Endothelial cell of umbilical vein (primary cell): ENCODE data around the gene NSL1. TPM values are rescaled to one million over a fixed set of nuclear protein-coding genes. Genes with fewer than 3 reads are reported as not detected.

Source experiments
- BruUV-seq: library from RNA; stranded (reverse); fragments of 400-500 nt; replicated peaks from 2 replicates; lab custom pipeline; 2021; lab: Mats Ljungman, UMichigan
- CTCF ChIA-PET: fragments of 300-600, 350-600 bp; sonication (Branson Sonifier 250); formaldehyde crosslinking; loops from one replicate; lab custom pipeline; 2021; ENCODE audit warnings: antibody characterized with exemption, inconsistent platforms; lab: Charles Lee
- POLR2A ChIA-PET: fragments of 300-600, 350-600 bp; sonication (Branson Sonifier 250); formaldehyde crosslinking; loops from one replicate; lab custom pipeline; 2021; ENCODE audit warnings: antibody characterized with exemption, inconsistent platforms; lab: Charles Lee
- DNase-seq: peaks from one replicate; pipeline ENCODE4 v3.0.0-alpha.2; 2011; ENCODE audit warnings: low read depth, low spot score
- FAIRE-seq: peaks from 2 replicates; lab custom pipeline; 2011; peaks lifted over from hg19 to GRCh38; lab: Jason Lieb, UNC
- H2AFZ ChIP-seq: 2 replicates; pipeline ENCODE4 v1.6.0; 2012; ENCODE audit warnings: low read depth, low read length, control low read depth, inconsistent platforms
- H3K27ac ChIP-seq: 2 replicates; pipeline ENCODE4 v1.5.1; 2011; ENCODE audit warnings: low read depth, mild to moderate bottlenecking, control low read depth, low read length, moderate library complexity; ENCODE audit not compliant: insufficient read depth
- H3K27me3 ChIP-seq, 2 experiments: 2 replicates each; pipeline versions ENCODE4 v1.6.0 to v1.6.1; 2011; ENCODE audit warnings: low read length in 2 of 2, mixed read lengths in 1 of 2; ENCODE audit not compliant: control insufficient read depth in 2 of 2, insufficient read depth in 2 of 2
- H3K36me3 ChIP-seq, 2 experiments: 2 replicates in 1 of 2; 3 replicates in 1 of 2; pipeline ENCODE4 v1.5.1; 2011; ENCODE audit warnings: low read length in 2 of 2, mild to moderate bottlenecking in 1 of 2, moderate library complexity in 1 of 2; ENCODE audit not compliant: control insufficient read depth in 2 of 2, insufficient read depth in 2 of 2; ENCODE audit errors: extremely low read depth in 1 of 2
- H3K4me1 ChIP-seq: 3 replicates; pipeline ENCODE4 v1.5.1; 2011; ENCODE audit warnings: mild to moderate bottlenecking, low read length; ENCODE audit not compliant: control insufficient read depth, insufficient read depth; ENCODE audit errors: extremely low read depth
- H3K4me2 ChIP-seq: 2 replicates; pipeline ENCODE4 v1.6.1; 2011; ENCODE audit warnings: low read length, control low read depth, mixed read lengths; ENCODE audit not compliant: insufficient read depth
- H3K4me3 ChIP-seq, 3 experiments: fragments of 200-600 bp in 1 of 3; sonication (generic), shearing (Covaris generic) in 1 of 3; replicated peaks in 1 of 3; 2 replicates each; pipeline ENCODE4 v1.5.1; 2011 to 2016; ENCODE audit warnings: control low read depth in 3 of 3, low read length in 3 of 3, mild to moderate bottlenecking in 2 of 3, inconsistent platforms in 1 of 3, low read depth in 1 of 3, moderate library complexity in 1 of 3; ENCODE audit not compliant: insufficient read depth in 1 of 3
- H3K79me2 ChIP-seq: 2 replicates; pipeline ENCODE4 v1.6.0; 2012; ENCODE audit warnings: low read length, inconsistent platforms; ENCODE audit not compliant: control insufficient read depth, insufficient read depth
- H3K9ac ChIP-seq: replicated peaks from 2 replicates; pipeline ENCODE3; 2011; ENCODE audit warnings: low read length, control low read depth; ENCODE audit not compliant: insufficient read depth; ENCODE audit errors: extremely low read depth
- H3K9me1 ChIP-seq: replicated peaks from 3 replicates; pipeline ENCODE4 v1.6.0; 2011; ENCODE audit warnings: mild to moderate bottlenecking, low read length; ENCODE audit not compliant: control insufficient read depth, insufficient read depth; ENCODE audit errors: extremely low read depth
- H3K9me3 ChIP-seq: replicated peaks from 2 replicates; pipeline ENCODE4 v1.5.1; 2012; ENCODE audit warnings: low read length, inconsistent platforms; ENCODE audit not compliant: control insufficient read depth, insufficient read depth
- H4K20me1 ChIP-seq: replicated peaks from 2 replicates; pipeline ENCODE3; 2011; ENCODE audit warnings: mild to moderate bottlenecking, low read length; ENCODE audit not compliant: control insufficient read depth, insufficient read depth; ENCODE audit errors: extremely low read depth
- CTCF ChIP-seq, 2 donors: IDR thresholded peaks; 1 replicate in 1 of 2; 2 replicates in 1 of 2; pipeline ENCODE4 v1.5.1; 2011; ENCODE audit warnings: low read length in 2 of 2, mild to moderate bottlenecking in 2 of 2, moderate library complexity in 2 of 2, control low read depth in 1 of 2, inconsistent platforms in 1 of 2, low read depth in 1 of 2; ENCODE audit not compliant: insufficient read depth in 1 of 2; ENCODE audit errors: extremely low read depth in 1 of 2
- GATA2 ChIP-seq: IDR thresholded peaks from 2 replicates; pipeline ENCODE4 v1.7.0; 2011; ENCODE audit warnings: low read depth, mild to moderate bottlenecking, moderate library complexity, mixed read lengths, low read length; ENCODE audit not compliant: insufficient read length, insufficient read depth
- MYC ChIP-seq: IDR thresholded peaks from one replicate; pipeline ENCODE4 v1.6.1; 2011; ENCODE audit warnings: mild to moderate bottlenecking, low read depth, low read length
- POLR2A ChIP-seq: IDR thresholded peaks from 2 replicates; pipeline ENCODE4 v1.6.1; 2012; ENCODE audit warnings: low read depth, mild to moderate bottlenecking, control low read depth, low read length
- POLR2AphosphoS5 ChIP-seq: IDR thresholded peaks from 2 replicates; pipeline ENCODE4 v1.6.1; 2012; ENCODE audit warnings: low read depth, mild to moderate bottlenecking, control low read depth, low read length, moderate library complexity; ENCODE audit not compliant: insufficient read depth
- dilution Hi-C: fragments of 300-500 bp; cut with MboI; formaldehyde crosslinking; loops from one replicate; pipeline ENCODE4 v1.15.0; 2019; ENCODE audit warnings: low sequenced_read_pairs; ENCODE audit not compliant: extremely low pct_ligation_motif_present
- intact Hi-C: fragments of 100-400 bp; cut with micrococcal nuclease; formaldehyde crosslinking; loops from one replicate; pipeline ENCODE4 v1.10.0; 2022
- polyA plus RNA-seq, 4 experiments: library from polyadenylated mRNA; depleted of rRNA in 3 of 4; stranded (reverse) in 3 of 4; unstranded in 1 of 4; fragments of >200 nt; gene quantifications; 2 replicates each; pipeline versions ENCODE4 v1.2.1 to v1.2.3, GENCODE V29; 2011 to 2012; ENCODE audit warnings: missing spikeins in 1 of 4
- total RNA-seq: library from RNA; stranded (reverse); gene quantifications from 2 replicates; pipeline ENCODE4 v1.2.3, GENCODE V29; 2021

The NSL1 gene
- total and polyA plus RNA-seq, 2 donors (not counting 3 experiments of a cell fraction or from before 2014, with no cell fraction given) = 15.5 to 30.2 TPM

GRCh38 chr1:212760126-212760823, 31.3 kb downstream of the NSL1 start:
- no peak overlapping the region for H3K4me2 ChIP-seq
- no peaks in the 10 kb centered on the region for H3K9me3 ChIP-seq
- dilution Hi-C loops (no loop called here), intact Hi-C loops (loop anchor here (1.0 kb wide), 1 partner anchor 283 kb away; no protein-coding TSS in a partner anchor)
- no TSS peak for BruUV-seq
- no peak overlapping the region for H3K27ac ChIP-seq
- no peak for FAIRE-seq
- H4K20me1 ChIP-seq = no peaks in the 10 kb centered on the region
- H3K9ac ChIP-seq = no peak overlapping the region
- no peak overlapping the region for H3K4me3 ChIP-seq
- no peaks in the 10 kb centered on the region for H3K4me1 ChIP-seq
- no peak for DNase-seq
- no peaks in the 10 kb centered on the region for H3K79me2 ChIP-seq
- CTCF ChIA-PET = interaction anchor here (1.0 to 2.5 kb wide), 3 partner anchors 9 to 95 kb away, joined by 3 to 9 read pairs (median 3); no protein-coding TSS in a partner anchor
- H3K27me3 ChIP-seq = no peaks in the 10 kb centered on the region
- TF ChIP-seq CTCF (IDR thresholded peaks at IDR 0.05; ENCODE audit: extremely low read depth in 1 of 2, insufficient read depth in 1 of 2, low read depth in 1 of 2, low read length in 2 of 2) (peak; percentile 39 to 58), POLR2A (no peak), MYC (no peak)
- POLR2A ChIA-PET = no interaction called here
- H2AFZ ChIP-seq = no peak overlapping the region
- no peaks in the 10 kb centered on the region for H3K9me1 ChIP-seq
- peaks cover 0 to 6% of the 10 kb centered on the region in 2 experiments for H3K36me3 ChIP-seq

GRCh38 chr1:212759683-212760082, 31.9 kb downstream of the NSL1 start:
- no peaks in the 10 kb centered on the region for H3K4me1 ChIP-seq
- H3K79me2 ChIP-seq = no peaks in the 10 kb centered on the region
- no peaks in the 10 kb centered on the region for H3K27me3 ChIP-seq
- H3K36me3 ChIP-seq = peaks cover 0 to 6% of the 10 kb centered on the region in 2 experiments
- no peak overlapping the region for H3K27ac ChIP-seq
- no peaks in the 10 kb centered on the region for H3K9me3 ChIP-seq
- H3K4me2 ChIP-seq = no peak overlapping the region
- no TSS peak for BruUV-seq
- FAIRE-seq = no peak
- H3K9ac ChIP-seq = no peak overlapping the region
- H4K20me1 ChIP-seq = no peaks in the 10 kb centered on the region
- H3K4me3 ChIP-seq = no peak overlapping the region
- CTCF ChIA-PET = interaction anchor here (1.0 to 2.5 kb wide), 3 partner anchors 10 to 94 kb away, joined by 3 to 9 read pairs (median 3); no protein-coding TSS in a partner anchor
- POLR2A ChIA-PET = no interaction called here
- H3K9me1 ChIP-seq = no peaks in the 10 kb centered on the region
- no peak for DNase-seq
- intact Hi-C loops = loop anchor here (1.0 kb wide), 1 partner anchor 282 kb away; no protein-coding TSS in a partner anchor
- TF ChIP-seq CTCF (IDR thresholded peaks at IDR 0.05; ENCODE audit: extremely low read depth in 1 of 2, insufficient read depth in 1 of 2, low read depth in 1 of 2, low read length in 2 of 2) (no peak), GATA2 (no peak), POLR2AphosphoS5 (no peak)
- no peak overlapping the region for H2AFZ ChIP-seq
- dilution Hi-C loops = no loop called here
